HEK293T (cell line): ENCODE measurements around the gene PTRH1.

Experiments
- CTCF ChIA-PET: fragments of 350-600 bp; formaldehyde crosslinking; extraction: SDS; loops from one replicate; lab custom pipeline; 2021; ENCODE audit warnings: antibody characterized with exemption, inconsistent platforms; lab: Yijun Ruan, JAX
- POLR2A ChIA-PET: fragments of 350-600 bp; formaldehyde crosslinking; extraction: SDS; loops from one replicate; lab custom pipeline; 2020; ENCODE audit warnings: antibody characterized with exemption, inconsistent platforms; lab: Yijun Ruan, JAX
- DNase-seq: peaks from one replicate; pipeline ENCODE4 v3.0.0; 2012; ENCODE audit warnings: mixed read lengths; ENCODE audit errors: extremely low spot score
- ARNT ChIP-seq: fragments of 450-650 bp; IDR thresholded peaks from 2 replicates; pipeline ENCODE4 v1.6.1; 2017; ENCODE audit warnings: mild to moderate bottlenecking
- BHLHE40 ChIP-seq: fragments of 450-650 bp; IDR thresholded peaks from 2 replicates; pipeline ENCODE4 v1.6.1; 2016; ENCODE audit warnings: mild to moderate bottlenecking, moderate library complexity, borderline replicate concordance
- CTBP1 ChIP-seq: fragments of 450-650 bp; IDR thresholded peaks from 2 replicates; pipeline ENCODE4 v1.6.1; 2016; ENCODE audit warnings: borderline replicate concordance
- ELF4 ChIP-seq: fragments of 450-650 bp; IDR thresholded peaks from 2 replicates; pipeline ENCODE4 v1.6.1; 2017; ENCODE audit warnings: antibody characterized with exemption
- FOXA1 ChIP-seq: fragments of 450-650 bp; IDR thresholded peaks from 2 replicates; pipeline ENCODE4 v1.6.1; 2016; ENCODE audit warnings: mild to moderate bottlenecking
- FOXK2 ChIP-seq: fragments of 450-650 bp; IDR thresholded peaks from 2 replicates; pipeline ENCODE4 v1.6.1; 2016; ENCODE audit warnings: mild to moderate bottlenecking
- FOXM1 ChIP-seq: fragments of 450-650 bp; IDR thresholded peaks from 2 replicates; pipeline ENCODE4 v1.6.1; 2017; ENCODE audit warnings: mild to moderate bottlenecking, borderline replicate concordance
- HDGF ChIP-seq: fragments of 450-650 bp; IDR thresholded peaks from 2 replicates; pipeline ENCODE4 v1.6.1; 2017; ENCODE audit warnings: antibody characterized with exemption, borderline replicate concordance
- L3MBTL2 ChIP-seq: fragments of 450-650 bp; conservative IDR thresholded peaks from 2 replicates; pipeline ENCODE4 v1.6.1; 2016; ENCODE audit warnings: mild to moderate bottlenecking
- LEF1 ChIP-seq: fragments of 450-650 bp; IDR thresholded peaks from 2 replicates; pipeline ENCODE4 v1.6.1; 2017; ENCODE audit warnings: mild to moderate bottlenecking, borderline replicate concordance
- NFRKB ChIP-seq: fragments of 450-650 bp; IDR thresholded peaks from 2 replicates; pipeline ENCODE4 v1.6.1; 2016; ENCODE audit warnings: mild to moderate bottlenecking, moderate library complexity
- PKNOX1 ChIP-seq: fragments of 450-650 bp; IDR thresholded peaks from 2 replicates; pipeline ENCODE4 v1.6.1; 2016
- SP1 ChIP-seq: fragments of 450-650 bp; IDR thresholded peaks from 2 replicates; pipeline ENCODE4 v1.6.1; 2017
- SUZ12 ChIP-seq: fragments of 450-650 bp; IDR thresholded peaks from 2 replicates; pipeline ENCODE4 v1.6.1; 2016; ENCODE audit warnings: mild to moderate bottlenecking
- TARDBP ChIP-seq: fragments of 450-650 bp; IDR thresholded peaks from 2 replicates; pipeline ENCODE4 v1.6.1; 2016
- ZNF384 ChIP-seq: fragments of 450-650 bp; IDR thresholded peaks from 2 replicates; pipeline ENCODE4 v1.6.1; 2016

Gene PTRH1

GRCh38 chr9:127711226-127711701 lies 4.2 kb downstream of the PTRH1 start:
- TF ChIP-seq NFRKB = no peak
- no peak for TF ChIP-seq FOXM1
- TF ChIP-seq PKNOX1 = no peak
- TF ChIP-seq TARDBP = no peak
- TF ChIP-seq ELF4 = no peak
- no peak for TF ChIP-seq SUZ12
- no peak for TF ChIP-seq FOXK2
- TF ChIP-seq HDGF = no peak
- TF ChIP-seq FOXA1 = no peak
- TF ChIP-seq BHLHE40 = no peak
- TF ChIP-seq CTBP1 = no peak
- no peak for TF ChIP-seq L3MBTL2
- TF ChIP-seq SP1 = no peak
- POLR2A ChIA-PET = no interaction called here
- DNase-seq = no peak
- CTCF ChIA-PET = no interaction called here

GRCh38 chr9:127710204-127710783 lies 5.2 kb downstream of the PTRH1 start:
- CTCF ChIA-PET = no interaction called here
- TF ChIP-seq ELF4 (no peak), TARDBP (no peak), FOXM1 (no peak), SUZ12 (no peak)
- POLR2A ChIA-PET = no interaction called here
- no peak for DNase-seq

GRCh38 chr9:127708952-127709587 lies 6.4 kb downstream of the PTRH1 start:
- DNase-seq = no peak
- POLR2A ChIA-PET = no interaction called here
- TF ChIP-seq FOXM1 (no peak), SP1 (no peak), LEF1 (no peak), SUZ12 (no peak), FOXK2 (no peak), PKNOX1 (no peak), ARNT (no peak), HDGF (no peak), ELF4 (no peak), TARDBP (no peak), L3MBTL2 (no peak), FOXA1 (no peak), NFRKB (no peak), BHLHE40 (no peak), ZNF384 (no peak), CTBP1 (no peak)
- CTCF ChIA-PET = interaction anchor here (0.6 kb wide), 1 partner anchor 127 kb away, joined by 6 read pairs; no protein-coding TSS in a partner anchor

GRCh38 chr9:127707766-127708165 lies 7.7 kb downstream of the PTRH1 start:
- ChIA-PET CTCF (no interaction called here), POLR2A (no interaction called here)

GRCh38 chr9:127706836-127707241 lies 8.6 kb downstream of the PTRH1 start, which contains the start of gene CFAP157:
Gene CFAP157 (plus strand): TSS chr9:127706988. CDS start chr9:127707032, 44 bp downstream.
- ChIA-PET CTCF (no interaction called here), POLR2A (no interaction called here)
- no peak for DNase-seq
- TF ChIP-seq HDGF (no peak), CTBP1 (no peak), BHLHE40 (no peak), NFRKB (no peak), ARNT (no peak), ZNF384 (no peak), PKNOX1 (no peak), TARDBP (no peak)

More at GRCh38 chr9:127707766-127708165, 7.7 kb downstream of the PTRH1 start:
- no peak for TF ChIP-seq NFRKB
- no peak for TF ChIP-seq LEF1
- no peak for TF ChIP-seq BHLHE40
- TF ChIP-seq SUZ12 = no peak
- no peak for TF ChIP-seq CTBP1
- no peak for TF ChIP-seq FOXM1
- no peak for TF ChIP-seq L3MBTL2
- no peak for TF ChIP-seq SP1
- no peak for TF ChIP-seq PKNOX1
- TF ChIP-seq HDGF = no peak
- TF ChIP-seq FOXA1 = no peak
- TF ChIP-seq ELF4 = no peak
- no peak for DNase-seq
